Esophagus (tissue), 2 donors: ENCODE results near the gene PCDH1. TPM values are rescaled to one million over a fixed set of nuclear protein-coding genes. Genes with fewer than 3 reads are reported as not detected.

Experiments
- H3K27ac ChIP-seq, 2 donors: one replicate each; pipeline ENCODE4 v1.5.1; 2013; ENCODE audit warnings: low read depth in 2 of 2, mild to moderate bottlenecking in 2 of 2, inconsistent platforms in 1 of 2, low read length in 1 of 2, moderate library complexity in 1 of 2
- H3K27me3 ChIP-seq, 2 donors: one replicate each; pipeline ENCODE4 v1.6.1; 2013; ENCODE audit warnings: low read length in 2 of 2, control low read depth in 1 of 2, mild to moderate bottlenecking in 1 of 2; ENCODE audit not compliant: insufficient read depth in 2 of 2, control insufficient read depth in 1 of 2
- H3K36me3 ChIP-seq, 2 donors: one replicate each; pipeline ENCODE4 v1.6.1; 2013; ENCODE audit warnings: low read length in 1 of 2; ENCODE audit not compliant: control insufficient read depth in 2 of 2, insufficient read depth in 2 of 2
- H3K4me1 ChIP-seq, 2 donors: one replicate each; pipeline ENCODE4 v1.6.1; 2013; ENCODE audit warnings: low read length in 1 of 2; ENCODE audit not compliant: control insufficient read depth in 2 of 2, insufficient read depth in 2 of 2
- H3K4me3 ChIP-seq, 2 donors: one replicate each; pipeline ENCODE4 v1.5.1; 2013; ENCODE audit warnings: low read length in 2 of 2, mild to moderate bottlenecking in 2 of 2, low read depth in 1 of 2, moderate library complexity in 1 of 2
- H3K9me3 ChIP-seq, 2 donors: one replicate each; pipeline ENCODE4 v1.6.1; 2013; ENCODE audit warnings: mild to moderate bottlenecking in 2 of 2, low read depth in 1 of 2, low read length in 1 of 2, moderate library complexity in 1 of 2; ENCODE audit not compliant: control insufficient read depth in 2 of 2, insufficient read depth in 1 of 2
- WGBS, 2 donors: extraction: QIAGEN DNeasy Blood & Tissue Kit; methylation state at CpG; one replicate each; pipeline ENCODE4 v1.1.7; 2013; 5-methylcytosine and 5-hydroxymethylcytosine counted together
- polyA plus RNA-seq, 2 donors: library from polyadenylated mRNA; stranded (reverse); fragments of 200-250 nt; gene quantifications; one replicate each; pipeline ENCODE4 v1.2.3, GENCODE V29; 2013
- donor health status: healthy with polysubstance abuse.
- donor health status: Bipolar disorder and iron deficiency.

Gene PCDH1
- polyA plus RNA-seq, 2 donors, result 36.4 to 42.6 TPM

- Histone ChIP-seq H3K9me3 (no peaks in the 10 kb centered on the region), H3K27me3 (no peaks in the 10 kb centered on the region), H3K4me1 (peaks cover 0 to 4% of the 10 kb centered on the region in 2 donors), H3K36me3 (peaks cover 0 to 9% of the 10 kb centered on the region in 2 donors), H3K27ac (peak overlapping the region; percentile 96 to 99), H3K4me3 (peak overlapping the region; percentile 65 to 74)
- 1% methylated on average over 26 to 36 of the region's 36 CpGs for WGBS, 2 donors
These were observed 27.9 kb downstream of the PCDH1 start for GRCh38 chr5:141850244-141850768.

- 0 to 1% methylated on average over 71 to 73 of the region's 73 CpGs for WGBS, 2 donors
- H3K27me3 ChIP-seq, result no peaks in the 10 kb centered on the region
- H3K4me3 ChIP-seq, result peak overlapping the region; percentile 65 to 74
- no peaks in the 10 kb centered on the region for H3K9me3 ChIP-seq
- peak overlapping the region; percentile 96 to 99 for H3K27ac ChIP-seq
- peaks cover 0 to 4% of the 10 kb centered on the region in 2 donors for H3K4me1 ChIP-seq
- H3K36me3 ChIP-seq, result peaks cover 0 to 9% of the 10 kb centered on the region in 2 donors
These were observed 28.6 kb downstream of the PCDH1 start for GRCh38 chr5:141849415-141850243.

GRCh38 chr5:141848744-141849414, 29.3 kb downstream of the PCDH1 start:
- Histone ChIP-seq H3K27me3 (no peaks in the 10 kb centered on the region), H3K9me3 (no peaks in the 10 kb centered on the region), H3K27ac (peak overlapping the region; percentile 96 to 99), H3K4me3 (peak overlapping the region; percentile 65 to 74), H3K4me1 (peaks cover 2 to 7% of the 10 kb centered on the region in 2 donors), H3K36me3 (peaks cover 0 to 4% of the 10 kb centered on the region in 2 donors)
- WGBS, 2 donors, result 8 to 9% methylated on average over 19 of the region's 19 CpGs

- 55 to 58% methylated on average over 10 of the region's 10 CpGs for WGBS, 2 donors
- no peaks in the 10 kb centered on the region for H3K27me3 ChIP-seq
- H3K27ac ChIP-seq, result no peak overlapping the region
- H3K4me1 ChIP-seq, result peaks cover 9 to 26% of the 10 kb centered on the region in 2 donors
- no peaks in the 10 kb centered on the region for H3K9me3 ChIP-seq
- no peaks in the 10 kb centered on the region for H3K36me3 ChIP-seq
- no peak overlapping the region for H3K4me3 ChIP-seq
These were observed 32.2 kb downstream of the PCDH1 start for GRCh38 chr5:141846031-141846430.

- H3K36me3 ChIP-seq, result no peaks in the 10 kb centered on the region
- 32 to 37% methylated on average over 6 of the region's 7 CpGs for WGBS, 2 donors
- H3K9me3 ChIP-seq, result no peaks in the 10 kb centered on the region
- H3K27ac ChIP-seq, result peak overlapping the region in 1 of 2 donors; percentile 43
- no peak overlapping the region for H3K4me3 ChIP-seq
- H3K4me1 ChIP-seq, result peaks cover 9 to 26% of the 10 kb centered on the region in 2 donors
- no peaks in the 10 kb centered on the region for H3K27me3 ChIP-seq
These were observed 32.8 kb downstream of the PCDH1 start for GRCh38 chr5:141845371-141845851.

- 67 to 76% methylated on average over 9 of the region's 9 CpGs for WGBS, 2 donors
- Histone ChIP-seq H3K4me1 (peaks cover 9 to 26% of the 10 kb centered on the region in 2 donors), H3K27me3 (no peaks in the 10 kb centered on the region), H3K36me3 (no peaks in the 10 kb centered on the region), H3K4me3 (no peak overlapping the region), H3K9me3 (no peaks in the 10 kb centered on the region), H3K27ac (no peak overlapping the region)
These were observed 33.7 kb downstream of the PCDH1 start for GRCh38 chr5:141844414-141845097.

- H3K4me3 ChIP-seq, result no peak overlapping the region
- no peaks in the 10 kb centered on the region for H3K36me3 ChIP-seq
- H3K9me3 ChIP-seq, result no peaks in the 10 kb centered on the region
- H3K27me3 ChIP-seq, result no peaks in the 10 kb centered on the region
- H3K4me1 ChIP-seq, result peaks cover 9 to 22% of the 10 kb centered on the region in 2 donors
- peak overlapping the region; percentile 35 to 52 for H3K27ac ChIP-seq
- 42 to 46% methylated on average over 5 of the region's 5 CpGs for WGBS, 2 donors
These were observed 34.9 kb downstream of the PCDH1 start for GRCh38 chr5:141843156-141843927.

- Histone ChIP-seq H3K27ac (peak overlapping the region; percentile 14 to 37), H3K4me1 (peaks cover 9 to 25% of the 10 kb centered on the region in 2 donors), H3K4me3 (no peak overlapping the region), H3K27me3 (no peaks in the 10 kb centered on the region), H3K36me3 (no peaks in the 10 kb centered on the region), H3K9me3 (no peaks in the 10 kb centered on the region)
- 25 to 32% methylated on average over 14 of the region's 14 CpGs for WGBS, 2 donors
These were observed 36.6 kb downstream of the PCDH1 start for GRCh38 chr5:141841378-141842180.
